ENCODE measurements around the gene SMIM26.

GRCh38 chr20:18541741-18542140 lies 25.5 kb upstream of the SMIM26 start:
- TF ChIP-seq CTCF (IDR thresholded peaks at IDR 0.05) (no peak), POLR2A (IDR thresholded peaks at IDR 0.05) (no peak)

All from uterus (tissue), 2 donors.